Measurements from ENCODE around the gene SNRPA. TPM values are rescaled to one million over a fixed set of nuclear protein-coding genes. Genes with fewer than 3 reads are reported as not detected.
A peak's percentile ranks its signal among the peaks of the same experiment; 100 is the strongest.

Gene SNRPA
- polyA plus RNA-seq, 3 donors: 27.9 to 78.3 (median 44.2) TPM

DNA sequence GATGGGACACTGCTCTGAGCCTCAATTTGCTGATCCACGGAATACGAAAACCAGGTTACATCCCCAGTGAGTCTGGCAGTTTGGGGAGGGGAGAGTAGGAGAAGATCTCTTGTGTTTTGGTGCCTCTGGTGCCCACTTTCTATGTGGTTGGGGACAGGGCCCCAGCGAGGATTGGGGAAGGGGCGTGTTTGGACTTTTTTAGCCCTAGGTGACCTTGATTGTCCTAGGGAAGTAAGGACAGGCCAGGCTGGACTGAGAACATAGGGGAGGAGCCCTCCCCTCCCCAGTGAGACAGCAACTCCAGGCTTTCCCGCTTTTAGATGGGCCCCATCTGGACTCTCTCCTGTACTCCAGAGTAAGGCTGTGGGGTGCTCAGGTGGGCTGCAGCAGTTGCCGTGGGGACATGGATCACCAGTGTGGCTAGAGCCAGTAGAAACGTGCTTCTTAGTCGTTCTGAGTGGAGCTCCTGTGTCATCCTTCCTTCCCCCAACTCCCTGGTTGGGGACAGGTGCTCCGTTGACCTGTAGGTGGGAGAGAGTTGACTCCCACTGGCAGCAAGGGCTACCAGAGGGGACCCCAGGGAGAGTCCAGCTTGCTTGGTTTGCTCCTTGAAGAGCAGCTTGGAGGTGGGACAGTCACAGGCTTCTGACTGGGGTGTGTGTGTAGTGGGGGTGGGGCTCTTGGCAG lies 52.3 kb downstream of the SNRPA start:
- peaks cover 60 to 66% of the 10 kb centered on the region in 2 donors for H3K4me1 ChIP-seq (ENCODE audit: control insufficient read depth in 1 of 2, insufficient read depth in 2 of 2, low read length in 2 of 2)
- peaks cover 78% of the 10 kb centered on the region for H3K4me1 Mint-ChIP-seq
- peaks cover 45 to 63% of the 10 kb centered on the region in 2 donors for H3K36me3 Mint-ChIP-seq
- H3K4me3 ChIP-seq (replicated peaks in 1 of 3; ENCODE audit: low read depth in 2 of 3, low read length in 3 of 3): peak overlapping the region in 2 of 3 experiments; percentile 13 to 66
- peak overlapping the region; percentile 76 to 92 (median 86) for H3K27ac Mint-ChIP-seq
- TF ChIP-seq, protein P1, sequence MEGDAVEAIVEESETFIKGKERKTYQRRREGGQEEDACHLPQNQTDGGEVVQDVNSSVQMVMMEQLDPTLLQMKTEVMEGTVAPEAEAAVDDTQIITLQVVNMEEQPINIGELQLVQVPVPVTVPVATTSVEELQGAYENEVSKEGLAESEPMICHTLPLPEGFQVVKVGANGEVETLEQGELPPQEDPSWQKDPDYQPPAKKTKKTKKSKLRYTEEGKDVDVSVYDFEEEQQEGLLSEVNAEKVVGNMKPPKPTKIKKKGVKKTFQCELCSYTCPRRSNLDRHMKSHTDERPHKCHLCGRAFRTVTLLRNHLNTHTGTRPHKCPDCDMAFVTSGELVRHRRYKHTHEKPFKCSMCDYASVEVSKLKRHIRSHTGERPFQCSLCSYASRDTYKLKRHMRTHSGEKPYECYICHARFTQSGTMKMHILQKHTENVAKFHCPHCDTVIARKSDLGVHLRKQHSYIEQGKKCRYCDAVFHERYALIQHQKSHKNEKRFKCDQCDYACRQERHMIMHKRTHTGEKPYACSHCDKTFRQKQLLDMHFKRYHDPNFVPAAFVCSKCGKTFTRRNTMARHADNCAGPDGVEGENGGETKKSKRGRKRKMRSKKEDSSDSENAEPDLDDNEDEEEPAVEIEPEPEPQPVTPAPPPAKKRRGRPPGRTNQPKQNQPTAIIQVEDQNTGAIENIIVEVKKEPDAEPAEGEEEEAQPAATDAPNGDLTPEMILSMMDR (IDR thresholded peaks at IDR 0.05): no peak
- H3K4me3 Mint-ChIP-seq: peak overlapping the region; percentile 67 to 89
- no peaks in the 10 kb centered on the region for H3K27me3 ChIP-seq (ENCODE audit: control insufficient read depth in 2 of 2, insufficient read depth in 2 of 2, low read length in 2 of 2)
- intact Hi-C loops (cut with micrococcal nuclease): loop anchor here in 1 of 2 donors (10.0 kb wide), 1 partner anchor 49 kb away; the partner anchor contains the start of genes ACTMAP and SNRPA
- peaks cover 90% of the 10 kb centered on the region for H4K20me1 ChIP-seq (ENCODE audit: insufficient read depth, low read length)
- H3K27ac ChIP-seq (ENCODE audit: low read depth in 1 of 2, low read length in 2 of 2): peak overlapping the region; percentile 61 to 67
- peak overlapping the region; percentile 16 for H3K9ac ChIP-seq (ENCODE audit: insufficient read depth, low read length, poor library complexity, severe bottlenecking)
- no peak for DNase-seq
- peaks cover 44 to 61% of the 10 kb centered on the region in 2 donors for H3K36me3 ChIP-seq (replicated peaks in 1 of 2; ENCODE audit: control insufficient read depth in 1 of 2, insufficient read depth in 2 of 2, low read length in 2 of 2)
- H3K9me3 Mint-ChIP-seq: no peaks in the 10 kb centered on the region
- H3K4me2 ChIP-seq (replicated peaks; ENCODE audit: extremely low read depth, low read length, poor library complexity, severe bottlenecking): peak overlapping the region; percentile 94
- peaks cover 90% of the 10 kb centered on the region for H3K79me2 ChIP-seq (ENCODE audit: insufficient read depth, low read length)
- H3K27me3 Mint-ChIP-seq (ENCODE audit: low read depth in 3 of 3): peaks cover 0 to 3% (median 2%) of the 10 kb centered on the region in 3 donors
- WGBS (ENCODE audit: insufficient coverage): 86% methylated on average over 4 of the region's 9 CpGs
- H2AFZ ChIP-seq (ENCODE audit: insufficient read depth, low read depth, low read length, poor library complexity, severe bottlenecking): no peak overlapping the region
- H3K9me3 ChIP-seq (replicated peaks in 1 of 2; ENCODE audit: control insufficient read depth in 1 of 2, insufficient read depth in 1 of 2, low read length in 2 of 2): no peaks in the 10 kb centered on the region

- Mint-ChIP-seq H3K36me3 (peaks cover 50 to 71% of the 10 kb centered on the region in 2 donors), H3K4me3 (peak overlapping the region in 1 of 2 donors; percentile 39), H3K9me3 (no peaks in the 10 kb centered on the region), H3K27ac (peak overlapping the region; percentile 49 to 92 (median 81)), H3K27me3 (ENCODE audit: low read depth in 3 of 3) (peaks cover 0 to 3% (median 2%) of the 10 kb centered on the region in 3 donors), H3K4me1 (peaks cover 79% of the 10 kb centered on the region)
- Histone ChIP-seq H3K4me2 (replicated peaks; ENCODE audit: extremely low read depth, low read length, poor library complexity, severe bottlenecking) (peak overlapping the region; percentile 94), H4K20me1 (ENCODE audit: insufficient read depth, low read length) (peaks cover 96% of the 10 kb centered on the region), H3K9me3 (replicated peaks in 1 of 2; ENCODE audit: control insufficient read depth in 1 of 2, insufficient read depth in 1 of 2, low read length in 2 of 2) (no peaks in the 10 kb centered on the region), H3K79me2 (ENCODE audit: insufficient read depth, low read length) (peaks cover 89% of the 10 kb centered on the region), H3K27me3 (ENCODE audit: control insufficient read depth in 2 of 2, insufficient read depth in 2 of 2, low read length in 2 of 2) (no peaks in the 10 kb centered on the region), H3K4me1 (ENCODE audit: control insufficient read depth in 1 of 2, insufficient read depth in 2 of 2, low read length in 2 of 2) (peaks cover 60 to 66% of the 10 kb centered on the region in 2 donors), H3K36me3 (replicated peaks in 1 of 2; ENCODE audit: control insufficient read depth in 1 of 2, insufficient read depth in 2 of 2, low read length in 2 of 2) (peaks cover 51 to 69% of the 10 kb centered on the region in 2 donors), H3K27ac (ENCODE audit: low read depth in 1 of 2, low read length in 2 of 2) (peak overlapping the region; percentile 61 to 67), H3K4me3 (replicated peaks in 1 of 3; ENCODE audit: low read depth in 2 of 3, low read length in 3 of 3) (peak overlapping the region in 1 of 3 experiments; percentile 66), H3K9ac (ENCODE audit: insufficient read depth, low read length, poor library complexity, severe bottlenecking) (peak overlapping the region; percentile 16), H2AFZ (ENCODE audit: insufficient read depth, low read depth, low read length, poor library complexity, severe bottlenecking) (no peak overlapping the region)
- intact Hi-C loops (cut with micrococcal nuclease): loop anchor here in 1 of 2 donors (10.0 kb wide), 1 partner anchor 49 kb away; the partner anchor contains the start of genes ACTMAP and SNRPA
- WGBS (ENCODE audit: insufficient coverage): 87% methylated on average over 5 of the region's 6 CpGs
- TF ChIP-seq, protein P1 (IDR thresholded peaks at IDR 0.05): no peak
- peak in 1 of 3 donors; percentile 31 for DNase-seq
Observed at GRCh38 chr19:40803857-40804782, 53.1 kb downstream of the SNRPA start.

Measured in CD14-positive monocyte (primary cell).